SKM-1 treated with dmso at 0.1 percent for 144 hours (cell line): ENCODE measurements around the gene ZNF440.
"Not testable (repeated sequence)": the region's sequence is repeated elsewhere in the genome, so short reads cannot be mapped to it uniquely, and the experiment has no call there.

Source experiments
- DNase-seq: peaks from one replicate; lab custom pipeline; 2025; ENCODE audit not compliant: unreplicated experiment; lab: John Stamatoyannopoulos, UW

The ZNF440 gene

DNA sequence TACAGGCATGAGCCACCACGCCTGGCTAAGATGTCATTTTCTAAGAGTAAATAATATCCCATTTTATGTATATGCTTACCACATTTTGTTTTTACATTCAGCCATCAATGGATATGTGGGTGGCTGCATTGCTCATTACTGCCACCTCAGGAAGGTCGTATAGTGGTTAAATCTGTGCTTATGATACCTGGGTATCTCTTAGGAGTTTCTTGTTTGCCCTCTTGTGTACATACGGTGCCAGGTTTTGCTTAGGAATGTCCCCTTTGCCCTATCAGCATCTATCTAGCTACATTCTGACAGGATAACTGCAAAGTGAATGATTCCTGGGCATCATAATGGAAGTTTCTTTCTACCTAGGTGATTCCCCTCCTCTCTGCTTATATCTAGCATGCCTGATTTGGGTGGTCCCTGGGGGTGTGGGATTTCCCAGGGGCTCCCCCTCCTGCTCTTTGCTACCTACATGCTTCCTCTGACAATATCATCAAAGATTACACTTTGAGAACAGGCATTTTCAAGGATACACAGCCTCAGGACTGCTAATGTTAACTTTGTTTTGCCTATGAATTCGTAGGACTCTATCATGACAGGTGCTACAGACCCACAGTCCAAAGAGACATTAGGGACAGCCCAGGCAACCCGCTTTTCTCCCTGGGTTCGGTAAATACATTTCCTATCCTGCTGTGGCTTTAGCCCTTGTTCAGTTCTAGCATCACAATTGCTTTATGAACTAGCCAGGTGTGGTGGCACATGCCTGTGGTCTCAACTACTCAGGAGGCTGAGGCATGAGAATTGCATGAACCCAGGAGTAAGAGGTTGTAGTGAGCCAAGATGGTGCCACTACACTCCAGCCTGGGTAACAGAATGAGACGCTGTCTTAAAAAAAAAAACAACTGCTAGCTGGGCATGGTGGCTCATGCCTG, 15.1 kb downstream of the ZNF440 start:
- DNase-seq = not testable (repeated sequence)

DNA sequence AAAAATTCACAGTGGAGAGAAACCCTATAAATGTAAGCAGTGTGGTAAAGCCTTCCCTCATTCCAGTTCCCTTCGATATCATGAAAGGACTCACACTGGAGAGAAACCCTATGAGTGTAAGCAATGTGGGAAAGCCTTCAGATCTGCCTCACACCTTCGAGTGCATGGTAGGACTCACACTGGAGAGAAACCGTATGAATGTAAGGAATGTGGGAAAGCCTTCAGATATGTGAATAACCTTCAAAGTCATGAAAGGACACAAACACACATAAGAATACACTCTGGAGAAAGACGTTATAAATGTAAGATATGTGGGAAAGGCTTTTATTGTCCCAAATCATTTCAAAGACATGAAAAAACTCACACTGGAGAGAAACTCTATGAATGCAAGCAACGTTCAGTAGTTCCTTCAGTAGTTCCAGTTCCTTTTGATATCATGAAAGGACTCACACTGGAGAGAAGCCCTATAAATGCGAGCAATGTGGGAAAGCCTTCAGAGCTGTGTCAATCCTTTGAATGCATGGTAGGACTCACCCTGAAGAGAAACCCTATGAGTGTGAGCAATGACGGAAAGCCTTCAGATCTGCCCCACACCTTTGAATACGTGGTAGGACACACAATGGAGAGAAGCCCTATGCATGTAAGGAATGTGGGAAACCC, 18.3 kb downstream of the ZNF440 start:
- no peak for DNase-seq

- no peak for DNase-seq
Observed at GRCh38 chr19:11833541-11833940, 19.5 kb downstream of the ZNF440 start.

DNA sequence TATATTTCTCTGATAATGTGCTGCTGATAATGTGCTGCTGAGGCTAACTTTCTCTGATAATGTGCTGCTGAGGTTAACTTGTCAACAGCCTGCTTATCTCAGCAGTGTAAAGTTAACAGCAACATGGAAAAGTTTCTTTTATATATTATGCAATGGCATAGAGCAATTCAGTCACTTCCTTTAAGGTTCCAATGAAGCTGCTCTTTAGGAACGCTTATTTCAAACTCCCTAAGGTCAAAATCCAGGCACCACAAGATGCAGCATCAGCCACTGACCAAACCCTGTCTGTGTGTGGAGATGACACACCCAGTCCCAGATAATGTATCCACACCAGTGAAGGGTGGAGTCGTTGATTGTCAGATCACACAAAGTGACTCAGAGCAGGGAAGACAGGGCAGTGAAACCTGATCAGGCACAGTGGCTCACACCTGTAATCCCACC, 21.6 kb downstream of the ZNF440 start:
- DNase-seq = not testable (repeated sequence)

DNA sequence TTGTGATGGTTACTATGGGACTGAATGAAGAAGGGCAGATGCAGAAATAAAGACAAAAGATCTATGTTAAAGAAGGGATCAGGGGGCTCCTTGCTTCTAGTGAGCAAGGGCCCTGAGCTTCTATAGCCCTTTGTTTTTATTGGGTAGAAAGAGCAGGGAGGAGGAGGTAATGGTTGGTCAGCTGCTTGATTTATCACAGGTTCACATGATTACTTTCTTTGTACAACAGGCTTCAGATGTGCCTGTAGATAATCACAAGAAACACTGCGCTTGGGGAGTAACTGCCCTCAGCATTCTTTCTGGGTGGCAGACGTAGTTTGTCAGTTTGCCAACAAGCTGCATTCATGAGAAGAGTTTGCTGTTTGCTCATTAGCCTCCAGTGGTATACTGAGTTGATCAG, 29.6 kb downstream of the ZNF440 start:
- DNase-seq = no peak

GRCh38 chr19:11847615-11848014, 33.5 kb downstream of the ZNF440 start:
- not testable (repeated sequence) for DNase-seq

DNA sequence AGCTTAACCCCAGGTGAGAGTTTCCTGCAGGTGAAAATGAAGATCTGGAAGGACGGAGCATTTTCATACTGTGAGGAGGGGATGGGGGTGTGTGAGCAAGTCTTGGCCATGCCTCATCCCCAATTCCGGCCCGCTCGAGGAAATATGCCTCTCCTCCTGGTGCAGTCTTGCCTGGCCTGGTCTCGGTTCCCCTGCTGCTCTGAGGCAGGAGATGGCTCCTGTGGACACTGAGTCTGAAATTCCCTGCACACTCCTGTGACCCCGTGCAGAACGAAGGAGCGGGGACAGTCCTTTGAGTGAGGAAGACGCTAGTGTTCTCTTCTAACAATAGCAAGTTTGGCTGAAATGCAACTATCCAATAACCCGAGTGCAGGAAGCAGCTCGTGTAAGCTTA, 34.1 kb downstream of the ZNF440 start:
- DNase-seq = no peak

DNA sequence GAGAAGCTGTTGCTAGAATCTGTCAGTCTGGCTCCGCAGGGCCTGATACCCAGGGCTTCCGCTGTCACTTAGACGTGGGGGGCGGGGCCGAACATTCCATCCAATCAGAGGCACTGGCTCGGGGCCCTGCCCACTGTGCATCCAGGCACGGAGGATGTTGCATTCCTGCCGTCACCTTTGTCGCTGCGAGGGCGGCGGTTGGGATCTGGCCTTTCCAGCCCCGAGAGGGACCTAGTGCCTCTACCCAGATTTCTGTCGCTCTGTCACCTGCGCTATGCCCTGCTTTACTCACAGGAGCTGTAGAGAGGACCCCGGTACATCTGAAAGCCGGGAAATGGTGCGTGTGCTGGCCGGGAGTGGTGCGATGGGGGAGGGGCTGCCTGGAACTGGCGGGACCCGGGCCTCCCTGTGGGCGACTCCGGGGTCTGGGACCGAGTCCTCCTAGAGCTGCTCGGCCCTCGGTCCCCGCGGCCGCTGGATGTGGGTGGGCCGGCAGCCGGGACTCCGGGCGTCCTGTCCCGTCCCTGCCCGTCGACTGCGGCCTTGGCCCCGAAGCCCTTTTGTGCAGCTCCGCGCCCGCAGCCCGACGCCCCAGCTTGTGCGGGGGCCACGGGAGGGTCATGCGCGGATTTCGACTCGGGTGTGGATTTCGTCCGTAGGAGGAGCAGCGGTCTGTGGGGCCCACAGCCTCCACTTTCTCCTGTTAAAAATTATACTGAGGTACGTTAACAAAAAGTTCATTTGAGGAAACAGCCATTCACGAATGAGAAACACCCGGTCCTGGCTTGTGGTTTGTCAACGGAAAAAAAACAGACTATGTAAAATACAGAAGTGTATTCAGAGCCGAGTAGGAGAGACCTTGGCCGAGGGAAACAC, 34.8 kb downstream of the ZNF440 start, which contains the start of gene ZNF439:
Gene ZNF439, plus strand, starts transcription at position 133 of the 876 bp plus-strand sequence. Its CDS starts 142 bp downstream, at position 275.
- DNase-seq = no peak

DNA sequence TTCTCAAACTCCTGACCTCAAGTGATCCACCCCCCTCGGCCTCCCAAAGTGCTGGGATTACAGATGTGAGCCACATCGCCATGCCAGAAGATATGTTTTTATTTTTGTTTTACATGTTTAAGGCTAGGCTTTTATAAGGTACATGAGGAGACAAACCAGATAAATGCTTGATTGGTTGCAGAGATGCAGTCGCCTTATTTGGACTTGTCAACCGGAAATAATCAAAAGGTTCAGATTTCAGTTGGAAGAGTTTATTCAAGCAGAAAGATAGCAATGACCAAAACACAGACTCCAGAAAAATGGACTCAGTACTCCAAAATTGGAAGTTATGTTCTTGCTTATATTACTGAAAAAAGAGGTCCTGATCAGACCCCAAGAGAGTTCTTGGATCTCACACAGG, 36.2 kb downstream of the ZNF440 start:
- not testable (repeated sequence) for DNase-seq

- no peak for DNase-seq
Observed at GRCh38 chr19:11853358-11853757, 39.3 kb downstream of the ZNF440 start.

GRCh38 chr19:11856596-11857250, 42.6 kb downstream of the ZNF440 start:
- DNase-seq = no peak

DNA sequence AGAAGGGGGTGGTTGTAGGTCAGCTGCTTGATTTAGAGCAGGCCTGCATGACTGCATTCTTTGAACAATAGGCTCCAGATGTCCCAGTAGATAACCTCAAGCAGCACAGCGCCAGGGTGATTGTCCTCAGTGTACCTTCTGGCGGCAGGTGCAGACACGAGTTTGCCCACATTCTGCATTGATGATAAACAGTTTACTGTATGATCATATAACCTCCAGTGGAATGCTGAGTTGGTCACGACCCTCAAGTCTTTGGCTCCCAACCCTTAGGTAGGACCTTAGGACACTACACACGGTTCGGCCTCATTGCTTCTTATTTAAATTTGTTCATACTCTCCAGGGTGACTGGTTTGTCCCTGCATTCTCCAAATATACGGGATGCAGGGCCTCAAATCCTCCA, 46.6 kb downstream of the ZNF440 start:
- DNase-seq = no peak

DNA sequence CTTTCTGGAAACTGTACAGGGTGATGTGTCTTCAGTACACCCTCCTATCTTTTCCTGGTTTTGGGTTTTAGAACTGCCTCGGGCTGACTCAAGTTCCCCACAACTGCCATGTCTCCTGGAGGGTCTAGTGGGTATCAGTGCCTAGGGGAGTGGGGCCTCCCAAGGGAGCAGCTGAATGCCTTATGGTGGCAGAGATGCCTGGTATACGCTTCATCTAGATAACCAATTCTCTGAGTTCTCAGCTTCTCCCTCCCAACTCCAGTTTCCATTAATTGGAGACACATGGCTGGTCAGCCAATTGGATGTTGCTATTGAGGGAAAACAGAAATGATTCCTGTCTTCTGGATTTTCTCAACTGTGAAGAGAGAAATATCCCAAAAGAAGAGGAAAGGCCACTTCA, 47.2 kb downstream of the ZNF440 start:
- peak; percentile 41 for DNase-seq

DNA sequence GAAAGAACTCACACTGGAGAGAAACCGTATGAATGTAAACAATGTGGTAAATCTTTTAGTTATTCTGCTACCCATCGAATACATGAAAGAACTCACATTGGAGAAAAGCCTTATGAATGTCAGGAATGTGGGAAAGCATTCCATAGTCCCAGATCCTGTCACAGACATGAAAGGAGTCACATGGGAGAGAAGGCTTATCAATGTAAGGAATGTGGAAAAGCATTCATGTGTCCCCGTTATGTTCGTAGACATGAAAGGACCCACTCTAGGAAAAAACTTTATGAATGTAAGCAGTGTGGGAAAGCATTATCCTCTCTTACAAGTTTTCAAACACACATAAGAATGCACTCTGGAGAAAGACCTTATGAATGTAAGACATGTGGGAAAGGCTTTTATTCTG, 53.7 kb downstream of the ZNF440 start:
- DNase-seq = not testable (repeated sequence)

GRCh38 chr19:11868188-11868587, 54.1 kb downstream of the ZNF440 start:
- DNase-seq = no peak

DNA sequence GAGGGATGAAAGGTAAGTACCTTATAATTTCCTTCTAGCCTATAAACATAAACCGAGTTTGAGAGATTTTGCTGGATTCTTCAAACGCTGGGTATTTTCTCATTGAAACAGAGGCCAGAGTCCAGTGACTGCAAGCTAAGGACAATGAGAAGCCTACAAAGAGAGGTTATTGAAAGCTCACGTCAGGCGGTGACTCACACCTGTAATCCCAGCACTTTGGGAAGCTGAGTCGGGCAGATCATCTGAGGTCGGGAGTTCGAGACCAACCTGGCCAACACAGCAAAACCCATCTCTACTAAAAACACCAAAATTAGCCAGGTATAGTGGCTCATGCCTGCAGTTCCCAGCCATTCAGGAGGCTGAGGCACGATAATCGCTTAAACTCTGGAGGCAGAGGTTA, 58.6 kb downstream of the ZNF440 start:
- no peak for DNase-seq

DNA sequence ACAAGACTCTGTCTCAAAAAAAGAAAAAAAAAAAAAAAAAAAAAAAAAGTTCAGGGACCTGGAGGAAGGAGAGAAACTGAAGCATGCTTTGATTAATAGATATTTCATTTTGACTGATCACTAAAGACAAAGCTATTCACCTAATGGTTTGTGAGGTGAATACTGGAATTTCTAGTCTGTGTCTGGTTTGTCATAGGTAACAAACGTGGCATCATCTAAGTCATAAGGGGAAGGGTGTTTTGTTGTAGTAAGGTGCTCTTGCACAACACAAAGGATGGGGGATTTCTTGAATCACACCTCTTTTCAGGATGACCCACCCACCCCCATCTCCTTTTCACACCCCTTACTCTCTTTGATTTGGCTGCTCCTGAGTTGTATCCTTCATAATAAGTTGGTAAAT, 59.7 kb downstream of the ZNF440 start:
- DNase-seq = no peak

DNA sequence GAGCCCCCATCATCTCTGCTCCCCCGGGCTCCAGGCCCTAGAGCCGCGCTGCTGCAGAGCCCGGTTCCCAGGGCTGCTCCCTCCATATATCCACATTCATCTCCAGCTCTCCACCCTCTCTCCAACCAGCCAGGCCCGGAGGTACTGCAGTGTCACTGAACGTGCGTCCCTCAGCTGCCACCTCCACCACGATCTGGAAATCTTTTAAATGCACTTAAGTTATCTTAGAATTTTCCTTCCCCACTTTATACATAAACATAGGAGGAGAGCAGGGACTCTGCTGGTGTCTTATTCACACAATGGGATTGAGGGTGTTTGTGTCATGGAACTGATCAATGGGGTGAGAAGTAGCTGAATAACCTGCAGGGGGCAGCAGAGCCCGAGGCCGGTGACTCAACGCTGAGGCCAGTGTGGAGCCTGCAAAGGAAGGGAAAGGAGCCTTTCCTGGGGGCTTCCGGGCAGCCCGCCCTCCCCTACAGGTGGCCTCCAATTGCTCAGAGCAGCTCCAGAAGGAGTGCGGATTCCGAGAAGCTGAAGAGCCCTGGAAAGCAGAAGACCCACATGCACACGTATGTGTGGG, 65.7 kb downstream of the ZNF440 start:
- peak; percentile 37 for DNase-seq

- DNase-seq = no peak
Observed at GRCh38 chr19:11880598-11880997, 66.5 kb downstream of the ZNF440 start.

GRCh38 chr19:11881151-11881800, 67.2 kb downstream of the ZNF440 start:
- DNase-seq = peak; percentile 46
